GM12873 (cell line): ENCODE measurements around the gene IL1R2.

Experiments
- CTCF ChIP-seq: IDR thresholded peaks from 2 replicates; pipeline ENCODE4 v1.5.1; 2012; ENCODE audit warnings: low read depth, mild to moderate bottlenecking, moderate library complexity, low read length, control low read depth; ENCODE audit not compliant: insufficient read depth; ENCODE audit errors: missing control alignments

Gene IL1R2

GRCh38 chr2:102056079-102056581 is 64.4 kb downstream of the IL1R2 start:
- TF ChIP-seq CTCF = no peak

- no peak for TF ChIP-seq CTCF
These were observed 65.9 kb downstream of the IL1R2 start for GRCh38 chr2:102057502-102058292.

GRCh38 chr2:102058293-102058833 is 66.6 kb downstream of the IL1R2 start:
- no peak for TF ChIP-seq CTCF

GRCh38 chr2:102059151-102059550 is 67.4 kb downstream of the IL1R2 start:
- no peak for TF ChIP-seq CTCF

GRCh38 chr2:102060047-102060446 is 68.3 kb downstream of the IL1R2 start:
- TF ChIP-seq CTCF = no peak

GRCh38 chr2:102060792-102061191 is 69.0 kb downstream of the IL1R2 start:
- TF ChIP-seq CTCF = no peak

GRCh38 chr2:102061286-102061699 is 69.5 kb downstream of the IL1R2 start:
- no peak for TF ChIP-seq CTCF
